GM12878 (cell line): Measurements from ENCODE around the gene CACNA1E. TPM values are rescaled to one million over a fixed set of nuclear protein-coding genes. Genes with fewer than 3 reads are reported as not detected.
"Not testable (repeated sequence)": the region's sequence is repeated elsewhere in the genome, so short reads cannot be mapped to it uniquely, and the experiment has no call there.

Source experiments
- ATAC-seq: fragments of 200-7000 bp; cut with Tn5 transposase; 3 replicates; pipeline ENCODE4 v1.9.1; 2020; ENCODE audit warnings: mild to moderate bottlenecking, moderate library complexity
- BruUV-seq: library from RNA; stranded (reverse); fragments of 400-500 nt; replicated peaks from 2 replicates; lab custom pipeline; 2021; lab: Mats Ljungman, UMichigan
- CTCF ChIA-PET: fragments of 300-600 bp; sonication (Branson Sonifier 250); formaldehyde crosslinking; extraction: SDS; loops from one replicate; lab custom pipeline; 2021; ENCODE audit warnings: inconsistent platforms; lab: Yijun Ruan, JAX
- POLR2A ChIA-PET: fragments of 350-600 bp; formaldehyde crosslinking; extraction: SDS; loops from one replicate; lab custom pipeline; 2021; ENCODE audit warnings: inconsistent platforms; lab: Charles Lee
- RAD21 ChIA-PET: fragments of 300-600 bp; sonication (Branson Sonifier 250); formaldehyde crosslinking; loops from one replicate; lab custom pipeline; 2023; ENCODE audit warnings: antibody characterized with exemption; ENCODE audit not compliant: unreplicated experiment; lab: Charles Lee
- SMC1A ChIA-PET: fragments of 300-600 bp; sonication (Branson Sonifier 250); formaldehyde crosslinking; loops from one replicate; lab custom pipeline; 2023; ENCODE audit not compliant: unreplicated experiment, uncharacterized antibody; lab: Charles Lee
- DNase-seq: peaks from one replicate; pipeline ENCODE4 v3.0.0-alpha.2; 2011; ENCODE audit warnings: low read depth, low spot score
- FAIRE-seq: peaks from 3 replicates; lab custom pipeline; 2011; peaks lifted over from hg19 to GRCh38; lab: Jason Lieb, UNC
- H2AFZ ChIP-seq: 2 replicates; pipeline ENCODE4 v1.6.0; 2011; ENCODE audit warnings: low read depth, low read length, control low read depth; ENCODE audit not compliant: control insufficient read depth
- H3K27ac ChIP-seq: 2 replicates; pipeline ENCODE4 v1.5.1; 2011; ENCODE audit warnings: control low read depth; ENCODE audit not compliant: control insufficient read depth, insufficient read depth
- H3K27me3 ChIP-seq, 2 experiments: replicated peaks in 1 of 2; 2 replicates each; pipeline versions ENCODE4 v1.6.0 to v1.6.1; 2011; ENCODE audit warnings: low read length in 1 of 2; ENCODE audit not compliant: control insufficient read depth in 2 of 2, insufficient read depth in 2 of 2
- H3K36me3 ChIP-seq, 2 experiments: 2 replicates each; pipeline ENCODE4 v1.5.1; 2011; ENCODE audit warnings: low read length in 1 of 2; ENCODE audit not compliant: control insufficient read depth in 2 of 2, insufficient read depth in 2 of 2
- H3K4me1 ChIP-seq: 2 replicates; pipeline ENCODE4 v1.6.1; 2011; ENCODE audit warnings: mild to moderate bottlenecking, low read length, moderate library complexity, mixed read lengths; ENCODE audit not compliant: control insufficient read depth, insufficient read depth
- H3K4me2 ChIP-seq: 2 replicates; pipeline ENCODE4 v1.6.0; 2011; ENCODE audit warnings: control low read depth; ENCODE audit not compliant: control insufficient read depth, insufficient read depth
- H3K4me3 ChIP-seq: fragments of 200-600 bp; sonication (generic); 2 replicates; pipeline ENCODE4 v1.5.1; 2016
- H3K79me2 ChIP-seq: 2 replicates; pipeline ENCODE4 v1.6.0; 2011; ENCODE audit warnings: low read length; ENCODE audit not compliant: control insufficient read depth, insufficient read depth
- H3K9ac ChIP-seq: 2 replicates; pipeline ENCODE4 v1.8.0; 2011; ENCODE audit warnings: low read length, control low read depth, mixed read lengths; ENCODE audit not compliant: control insufficient read depth, insufficient read depth
- H3K9me3 ChIP-seq: replicated peaks from 3 replicates; pipeline ENCODE4 v1.5.1; 2011; ENCODE audit warnings: mild to moderate bottlenecking, low read length; ENCODE audit not compliant: control insufficient read depth, insufficient read depth
- H4K20me1 ChIP-seq: 2 replicates; pipeline ENCODE4 v1.6.0; 2011; ENCODE audit not compliant: control insufficient read depth, insufficient read depth
- EED ChIP-seq: sonication (generic); IDR thresholded peaks from 2 replicates; pipeline ENCODE4 v1.6.1; 2016; ENCODE audit warnings: antibody characterized with exemption, low read depth
- FOS ChIP-seq: IDR thresholded peaks from 3 replicates; pipeline ENCODE4 v1.6.1; 2011; ENCODE audit warnings: borderline replicate concordance; ENCODE audit not compliant: insufficient read length; ENCODE audit errors: extremely low read depth
- JUNB ChIP-seq: IDR thresholded peaks from 2 replicates; pipeline ENCODE4 v1.6.1; 2016; ENCODE audit warnings: antibody characterized with exemption, mild to moderate bottlenecking
- KAT2A ChIP-seq: conservative IDR thresholded peaks from 2 replicates; pipeline ENCODE4 v1.6.1; 2011; ENCODE audit warnings: low read depth, low read length; ENCODE audit not compliant: control insufficient read depth
- NFYA ChIP-seq: IDR thresholded peaks from 2 replicates; pipeline ENCODE4 v1.6.1; 2011; ENCODE audit warnings: low read depth, mild to moderate bottlenecking, low read length, improper control_type of control experiment, borderline replicate concordance
- RCOR1 ChIP-seq: conservative IDR thresholded peaks from 2 replicates; pipeline ENCODE4 v1.6.1; 2012; ENCODE audit warnings: low read depth, low read length, improper control_type of control experiment
- SUZ12 ChIP-seq: fragments of 200-600 bp; sonication (generic); IDR thresholded peaks from one replicate; pipeline ENCODE4 v1.6.1; 2018; ENCODE audit warnings: antibody characterized with exemption, mild to moderate bottlenecking; ENCODE audit not compliant: unreplicated experiment
- TCF12 ChIP-seq: IDR thresholded peaks from 2 replicates; pipeline ENCODE4 v1.6.1; 2011; ENCODE audit warnings: low read depth, mild to moderate bottlenecking, low read length
- WGBS: methylation state at CpG from one replicate; pipeline ENCODE4 v1.1.6; 2016; ENCODE audit warnings: low lambda C conversion rate; ENCODE audit not compliant: insufficient replicate concordance, insufficient coverage; ENCODE audit errors: missing lambda C conversion rate; 5-methylcytosine and 5-hydroxymethylcytosine counted together
- in situ Hi-C: fragments of 300-500 bp; cut with MboI; formaldehyde crosslinking; loops from 9 replicates; pipeline ENCODE4 v1.14.3; 2018; ENCODE audit warnings: mixed read lengths
- intact Hi-C: fragments of 100-400 bp; cut with micrococcal nuclease; formaldehyde crosslinking; loops from one replicate; pipeline ENCODE4 v1.14.2; 2022; ENCODE audit not compliant: unreplicated experiment
- polyA plus RNA-seq, 11 experiments: library from polyadenylated mRNA; depleted of rRNA in 4 of 11; unstranded in 6 of 11; stranded (reverse) in 5 of 11; fragments of >200 nt; fragmentation: Nextera tagmentation in 4 of 11; fragmentation: Illumina TruSeq in 1 of 11; extraction: Ambion mirVana in 4 of 11; extraction: Trizol in 1 of 11; gene quantifications; 1 replicate in 1 of 11; 2 replicates in 10 of 11; pipeline versions ENCODE4 v1.2.1 to v1.2.3, GENCODE V29; 2011 to 2016; ENCODE audit warnings: inconsistent platforms in 2 of 11, missing spikeins in 2 of 11, low read depth in 1 of 11
- total RNA-seq, 4 experiments: library from RNA; depleted of rRNA in 3 of 4; stranded (reverse); fragments of >200 nt in 3 of 4; fragmentation: Illumina TruSeq in 1 of 4; extraction: Trizol in 1 of 4; gene quantifications; 2 replicates each; pipeline versions ENCODE4 v1.2.1 to v1.2.3, GENCODE V29; 2013 to 2021
- TF ChIP-seq, protein P1 (sequence below): fragments of 150-350 bp; IDR thresholded peaks from 2 replicates; pipeline ENCODE4 v1.6.1; 2014; ENCODE audit warnings: mild to moderate bottlenecking, low read depth, low read length

The CACNA1E gene
- total and polyA plus RNA-seq, 10 of the 15 experiments (the other 5 are each of a cell fraction or from before 2014, with no cell fraction given): 0.57 to 22.0 (median 8.5) TPM

DNA sequence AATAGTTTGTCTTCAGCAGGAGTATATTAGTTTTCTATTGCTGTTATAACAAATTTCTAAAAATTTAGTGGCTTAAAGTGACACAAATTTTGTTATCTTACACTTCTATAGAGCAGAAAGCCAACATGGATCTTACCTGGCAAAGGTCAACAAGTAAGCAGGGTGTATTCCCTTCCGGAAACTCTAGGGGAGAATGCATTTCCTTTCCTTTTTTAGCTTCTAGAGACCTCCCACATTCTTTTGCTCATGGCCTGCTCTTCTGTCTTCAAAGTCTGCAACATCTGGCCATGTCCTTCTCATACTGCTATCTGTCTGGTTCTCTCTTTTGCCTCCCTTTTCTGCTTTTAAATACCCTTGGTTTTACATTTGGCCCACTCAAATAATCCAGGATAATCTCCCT lies 335.6 kb downstream of the CACNA1E start:
- H2AFZ ChIP-seq: no peak overlapping the region
- 5% methylated on average over 1 of the region's 1 CpG for WGBS
- no peaks in the 10 kb centered on the region for H4K20me1 ChIP-seq
- in situ Hi-C loops (no loop called here), intact Hi-C loops (no loop called here)
- no peaks in the 10 kb centered on the region for H3K4me1 ChIP-seq
- no peak overlapping the region for H3K9ac ChIP-seq
- ChIA-PET SMC1A (no interaction called here), POLR2A (no interaction called here), CTCF (interaction anchor here (0.7 kb wide), 1 partner anchor 122 kb away, joined by 3 read pairs; no protein-coding TSS in a partner anchor), RAD21 (no interaction called here)
- H3K79me2 ChIP-seq: no peaks in the 10 kb centered on the region
- no peak overlapping the region for H3K27ac ChIP-seq
- no peak overlapping the region for H3K4me3 ChIP-seq
- H3K36me3 ChIP-seq: no peaks in the 10 kb centered on the region
- TF ChIP-seq KAT2A (no peak), EED (no peak), TCF12 (no peak), FOS (no peak), NFYA (no peak), JUNB (no peak)
- TF ChIP-seq, protein P1, sequence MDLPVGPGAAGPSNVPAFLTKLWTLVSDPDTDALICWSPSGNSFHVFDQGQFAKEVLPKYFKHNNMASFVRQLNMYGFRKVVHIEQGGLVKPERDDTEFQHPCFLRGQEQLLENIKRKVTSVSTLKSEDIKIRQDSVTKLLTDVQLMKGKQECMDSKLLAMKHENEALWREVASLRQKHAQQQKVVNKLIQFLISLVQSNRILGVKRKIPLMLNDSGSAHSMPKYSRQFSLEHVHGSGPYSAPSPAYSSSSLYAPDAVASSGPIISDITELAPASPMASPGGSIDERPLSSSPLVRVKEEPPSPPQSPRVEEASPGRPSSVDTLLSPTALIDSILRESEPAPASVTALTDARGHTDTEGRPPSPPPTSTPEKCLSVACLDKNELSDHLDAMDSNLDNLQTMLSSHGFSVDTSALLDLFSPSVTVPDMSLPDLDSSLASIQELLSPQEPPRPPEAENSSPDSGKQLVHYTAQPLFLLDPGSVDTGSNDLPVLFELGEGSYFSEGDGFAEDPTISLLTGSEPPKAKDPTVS: no peak
- no peak for ATAC-seq
- H3K4me2 ChIP-seq: no peak overlapping the region
- DNase-seq: no peak
- no peaks in the 10 kb centered on the region for H3K27me3 ChIP-seq
- no TSS peak for BruUV-seq
- FAIRE-seq: no peak
- no peaks in the 10 kb centered on the region for H3K9me3 ChIP-seq

DNA sequence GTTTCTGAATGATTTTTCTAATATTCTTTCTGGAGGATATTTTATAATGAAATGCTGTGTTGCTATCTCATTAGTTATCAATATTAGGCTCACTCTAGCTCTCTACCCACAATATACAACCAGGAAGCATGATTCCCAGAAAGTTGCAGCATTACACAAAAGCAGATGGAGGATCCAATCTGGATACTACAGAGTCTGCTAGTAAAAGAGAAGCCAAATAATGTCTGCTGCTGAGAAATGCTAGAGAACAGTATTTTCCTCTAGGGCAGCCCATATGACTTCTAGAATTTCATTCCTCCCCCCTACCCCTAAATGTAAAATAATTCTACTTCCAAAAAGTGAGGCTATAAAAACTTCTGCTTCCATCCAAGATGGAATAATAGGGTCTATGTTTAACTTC lies 338.4 kb downstream of the CACNA1E start:
- ChIA-PET POLR2A (no interaction called here), CTCF (interaction anchor here (0.6 kb wide), 1 partner anchor 573 kb away, joined by 3 read pairs; no protein-coding TSS in a partner anchor), RAD21 (no interaction called here), SMC1A (interaction anchor here (1.2 to 2.2 kb wide), 3 partner anchors 30 to 343 kb away, joined by 3 to 7 read pairs (median 3); no protein-coding TSS in a partner anchor)
- Histone ChIP-seq H3K9me3 (no peaks in the 10 kb centered on the region), H3K36me3 (no peaks in the 10 kb centered on the region), H3K4me1 (no peaks in the 10 kb centered on the region), H2AFZ (no peak overlapping the region), H3K9ac (no peak overlapping the region), H3K79me2 (no peaks in the 10 kb centered on the region), H4K20me1 (no peaks in the 10 kb centered on the region), H3K4me2 (no peak overlapping the region), H3K27me3 (no peaks in the 10 kb centered on the region), H3K27ac (no peak overlapping the region), H3K4me3 (no peak overlapping the region)
- no TSS peak for BruUV-seq
- in situ Hi-C loops: no loop called here
- FAIRE-seq (no peak), DNase-seq (no peak), ATAC-seq (no peak)
- TF ChIP-seq RCOR1: no peak
- no peak for TF ChIP-seq SUZ12
- intact Hi-C loops: no loop called here

DNA sequence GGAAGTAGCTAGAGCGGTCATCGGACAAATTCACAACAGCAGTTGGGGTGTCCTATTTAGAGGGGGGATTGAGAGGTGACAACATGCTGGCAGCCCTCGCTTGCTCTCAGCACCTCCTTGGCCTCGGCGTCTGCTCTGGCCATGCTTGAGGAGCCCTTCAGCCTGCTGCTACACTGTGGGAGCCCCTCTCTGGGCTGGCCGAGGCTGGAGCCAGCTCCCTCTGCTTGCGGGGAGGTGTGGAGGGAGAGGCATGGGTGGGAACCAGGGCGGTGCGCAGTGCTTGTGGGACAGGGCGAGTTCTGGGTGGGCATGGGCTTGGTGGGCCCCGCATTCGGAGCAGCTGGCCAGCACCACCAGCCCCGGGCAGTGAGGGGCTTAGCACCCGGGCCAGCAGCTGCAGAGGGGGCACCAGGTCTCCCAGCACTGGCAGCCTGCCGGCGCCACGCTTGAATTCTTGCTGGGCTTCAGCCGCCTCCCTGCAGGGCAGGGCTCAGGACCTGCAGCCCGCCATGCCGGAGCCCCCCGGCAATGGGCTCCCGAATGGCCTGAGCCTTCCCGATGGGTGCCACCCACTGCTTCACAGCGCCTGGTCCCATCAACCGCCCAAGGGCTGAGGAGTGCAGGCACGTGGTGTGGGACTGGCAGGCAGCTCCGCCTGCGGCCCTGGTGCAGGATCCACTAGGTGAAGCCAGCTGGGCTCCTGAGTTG lies 349.0 kb downstream of the CACNA1E start:
- H4K20me1 ChIP-seq, H3K4me2 ChIP-seq, POLR2A ChIA-PET, H3K4me1 ChIP-seq, H3K4me3 ChIP-seq, DNase-seq, ATAC-seq, FAIRE-seq, RAD21 ChIA-PET, intact Hi-C loops, H2AFZ ChIP-seq, H3K27me3 ChIP-seq, H3K9ac ChIP-seq, in situ Hi-C loops, SMC1A ChIA-PET, H3K36me3 ChIP-seq, H3K9me3 ChIP-seq, CTCF ChIA-PET, BruUV-seq, H3K79me2 ChIP-seq, H3K27ac ChIP-seq: not testable (repeated sequence)
- 77% methylated on average over 17 of the region's 28 CpGs for WGBS
